ENCODE data around the gene SLC36A3. TPM values are rescaled to one million over a fixed set of nuclear protein-coding genes. Genes with fewer than 3 reads are reported as not detected.

SLC36A3 gene
- total RNA-seq (2022; extraction: Qiagen RNA extraction; ENCODE audit: low read depth): not detected in 5 replicates

GRCh38 chr5:151303666-151304065 lies at the start of gene SLC36A3:
TSS of gene SLC36A3 (minus strand) at chr5:151303766. CDS start at chr5:151303354, 412 bp downstream.

GRCh38 chr5:151347369-151347768 lies 43.8 kb upstream of the SLC36A3 start, which contains the start of gene SLC36A2:
TSS of gene SLC36A2 (minus strand) at chr5:151347559. CDS start at chr5:151347460, 99 bp downstream.

GRCh38 chr5:151252762-151253604 lies 50.6 kb downstream of the SLC36A3 start, which contains the start of gene GM2A:
TSS of gene GM2A (plus strand) at chr5:151253185. CDS start at chr5:151253217, 32 bp downstream.

Other genes with a start within 250 kb of the SLC36A3 start
- gene TNIP1, start 222.7 kb downstream of the SLC36A3 start, total RNA-seq (2022; extraction: Qiagen RNA extraction; ENCODE audit: low read depth): 139 to 162 TPM (median 151 TPM) in 5 replicates
- gene ANXA6, start 146.0 kb downstream of the SLC36A3 start, total RNA-seq (2022; extraction: Qiagen RNA extraction; ENCODE audit: low read depth): 40.7 to 44.8 TPM (median 42.1 TPM) in 5 replicates
- 1.5 to 2.0 TPM (median 1.9 TPM) in 5 replicates for gene CCDC69, start 79.7 kb downstream of the SLC36A3 start, total RNA-seq (2022; extraction: Qiagen RNA extraction; ENCODE audit: low read depth)
- 14.8 to 17.5 TPM (median 17.2 TPM) in 5 replicates for gene GM2A, start 50.6 kb downstream of the SLC36A3 start, total RNA-seq (2022; extraction: Qiagen RNA extraction; ENCODE audit: low read depth)
- gene SLC36A2, start 43.8 kb upstream of the SLC36A3 start, total RNA-seq (2022; extraction: Qiagen RNA extraction; ENCODE audit: low read depth): not detected in 5 replicates
- gene SLC36A1, start 143.8 kb upstream of the SLC36A3 start, total RNA-seq (2022; extraction: Qiagen RNA extraction; ENCODE audit: low read depth): 8.4 to 10.2 TPM (median 9.0 TPM) in 5 replicates

Data from A549 treated with GW870086 at 1 μM for 4 hours (cell line).